ENCODE measurements around the gene MACROD2. TPM values are rescaled to one million over a fixed set of nuclear protein-coding genes. Genes with fewer than 3 reads are reported as not detected.
"Not testable (repeated sequence)": the region's sequence is repeated elsewhere in the genome, so short reads cannot be mapped to it uniquely, and the experiment has no call there.

Gene MACROD2
- polyA plus RNA-seq, 1 donor (not counting 4 experiments of a cell fraction or from before 2014, with no cell fraction given): 0.71 TPM

GRCh38 chr20:15374682-15375081, 1379.4 kb downstream of the MACROD2 start:
- no peak for TF ChIP-seq EZH2 (IDR thresholded peaks at IDR 0.05; ENCODE audit: low read length)
- no peak for TF ChIP-seq CTCF (optimal IDR thresholded peaks at IDR 0.05 in 1 of 3, IDR thresholded peaks at IDR 0.05 in 1 of 3, conservative IDR thresholded peaks at IDR 0.05 in 1 of 3; ENCODE audit: extremely low read depth in 1 of 3, insufficient read depth in 2 of 3, low read length in 3 of 3)
- no peaks in the 10 kb centered on the region for H3K36me3 ChIP-seq (ENCODE audit: control insufficient read depth in 2 of 2, extremely low read depth in 1 of 2, insufficient read depth in 2 of 2, low read length in 2 of 2)
- H3K4me2 ChIP-seq (ENCODE audit: control insufficient read depth, extremely low read depth, insufficient read depth, low read depth, low read length): no peak overlapping the region
- DNase-seq (ENCODE audit: low read depth, low spot score) (no peak), FAIRE-seq (no peak)
- H3K4me1 ChIP-seq (ENCODE audit: control insufficient read depth, extremely low read depth, insufficient read depth, low read length): no peaks in the 10 kb centered on the region
- H3K4me3 ChIP-seq (ENCODE audit: control insufficient read depth in 2 of 3, extremely low read depth in 1 of 3, insufficient read depth in 2 of 3, low read depth in 1 of 3, low read length in 3 of 3): no peak overlapping the region
- no peaks in the 10 kb centered on the region for H4K20me1 ChIP-seq (ENCODE audit: control insufficient read depth, extremely low read depth, insufficient read depth, low read length)
- H3K9ac ChIP-seq (ENCODE audit: control insufficient read depth, extremely low read depth, insufficient read depth, low read length): no peak overlapping the region
- H2AFZ ChIP-seq (ENCODE audit: control insufficient read depth, low read length): no peak overlapping the region
- no peaks in the 10 kb centered on the region for H3K9me3 ChIP-seq (ENCODE audit: control insufficient read depth, low read depth, low read length)
- H3K27me3 ChIP-seq (ENCODE audit: control insufficient read depth, extremely low read depth, insufficient read depth, low read length): no peaks in the 10 kb centered on the region
- H3K27ac ChIP-seq (ENCODE audit: control insufficient read depth, insufficient read depth, low read length): no peak overlapping the region
- H3K79me2 ChIP-seq (ENCODE audit: control insufficient read depth, insufficient read depth, low read length): no peaks in the 10 kb centered on the region
- H3K9me1 ChIP-seq (ENCODE audit: control insufficient read depth, extremely low read depth, insufficient read depth, low read length): no peaks in the 10 kb centered on the region
- dilution Hi-C loops (cut with MboI; ENCODE audit: extremely low pct_ligation_motif_present, low sequenced_read_pairs): no loop called here

- no peaks in the 10 kb centered on the region for H3K36me3 ChIP-seq (ENCODE audit: control insufficient read depth in 2 of 2, extremely low read depth in 1 of 2, insufficient read depth in 2 of 2, low read length in 2 of 2)
- H3K4me2 ChIP-seq (ENCODE audit: control insufficient read depth, extremely low read depth, insufficient read depth, low read depth, low read length): no peak overlapping the region
- H3K79me2 ChIP-seq (ENCODE audit: control insufficient read depth, insufficient read depth, low read length): no peaks in the 10 kb centered on the region
- H3K9me3 ChIP-seq (ENCODE audit: control insufficient read depth, low read depth, low read length): no peaks in the 10 kb centered on the region
- no peak overlapping the region for H3K27ac ChIP-seq (ENCODE audit: control insufficient read depth, insufficient read depth, low read length)
- H3K4me3 ChIP-seq (ENCODE audit: control insufficient read depth in 2 of 3, extremely low read depth in 1 of 3, insufficient read depth in 2 of 3, low read depth in 1 of 3, low read length in 3 of 3): no peak overlapping the region
- DNase-seq (ENCODE audit: low read depth, low spot score): no peak
- no peak overlapping the region for H2AFZ ChIP-seq (ENCODE audit: control insufficient read depth, low read length)
- H3K9me1 ChIP-seq (ENCODE audit: control insufficient read depth, extremely low read depth, insufficient read depth, low read length): no peaks in the 10 kb centered on the region
- no peaks in the 10 kb centered on the region for H3K4me1 ChIP-seq (ENCODE audit: control insufficient read depth, extremely low read depth, insufficient read depth, low read length)
- no peak for FAIRE-seq
- no peak overlapping the region for H3K9ac ChIP-seq (ENCODE audit: control insufficient read depth, extremely low read depth, insufficient read depth, low read length)
- TF ChIP-seq CTCF (optimal IDR thresholded peaks at IDR 0.05 in 1 of 3, IDR thresholded peaks at IDR 0.05 in 1 of 3, conservative IDR thresholded peaks at IDR 0.05 in 1 of 3; ENCODE audit: extremely low read depth in 1 of 3, insufficient read depth in 2 of 3, low read length in 3 of 3) (no peak), EZH2 (IDR thresholded peaks at IDR 0.05; ENCODE audit: low read length) (no peak)
- H4K20me1 ChIP-seq (ENCODE audit: control insufficient read depth, extremely low read depth, insufficient read depth, low read length): no peaks in the 10 kb centered on the region
- dilution Hi-C loops (cut with MboI; ENCODE audit: extremely low pct_ligation_motif_present, low sequenced_read_pairs): no loop called here
- no peaks in the 10 kb centered on the region for H3K27me3 ChIP-seq (ENCODE audit: control insufficient read depth, extremely low read depth, insufficient read depth, low read length)
Observed at GRCh38 chr20:15375836-15376235, 1380.5 kb downstream of the MACROD2 start.

GRCh38 chr20:15377603-15378002, 1382.3 kb downstream of the MACROD2 start:
- H4K20me1 ChIP-seq (ENCODE audit: control insufficient read depth, extremely low read depth, insufficient read depth, low read length); H3K4me1 ChIP-seq (ENCODE audit: control insufficient read depth, extremely low read depth, insufficient read depth, low read length); H3K79me2 ChIP-seq (ENCODE audit: control insufficient read depth, insufficient read depth, low read length); H3K4me2 ChIP-seq (ENCODE audit: control insufficient read depth, extremely low read depth, insufficient read depth, low read depth, low read length); H2AFZ ChIP-seq (ENCODE audit: control insufficient read depth, low read length); H3K9me1 ChIP-seq (ENCODE audit: control insufficient read depth, extremely low read depth, insufficient read depth, low read length); H3K9me3 ChIP-seq (ENCODE audit: control insufficient read depth, low read depth, low read length); H3K27me3 ChIP-seq (ENCODE audit: control insufficient read depth, extremely low read depth, insufficient read depth, low read length); DNase-seq (ENCODE audit: low read depth, low spot score); H3K9ac ChIP-seq (ENCODE audit: control insufficient read depth, extremely low read depth, insufficient read depth, low read length); dilution Hi-C loops (cut with MboI; ENCODE audit: extremely low pct_ligation_motif_present, low sequenced_read_pairs); H3K27ac ChIP-seq (ENCODE audit: control insufficient read depth, insufficient read depth, low read length); H3K4me3 ChIP-seq (ENCODE audit: control insufficient read depth in 2 of 3, extremely low read depth in 1 of 3, insufficient read depth in 2 of 3, low read depth in 1 of 3, low read length in 3 of 3); FAIRE-seq; H3K36me3 ChIP-seq (ENCODE audit: control insufficient read depth in 2 of 2, extremely low read depth in 1 of 2, insufficient read depth in 2 of 2, low read length in 2 of 2): not testable (repeated sequence)
